ENCODE data around the gene B3GNT3. TPM values are rescaled to one million over a fixed set of nuclear protein-coding genes. Genes with fewer than 3 reads are reported as not detected.
A peak's percentile ranks its signal among the peaks of the same experiment; 100 is the strongest.

B3GNT3 gene
- total RNA-seq, 2 donors from 2014 or later: 108 to 132 TPM

DNA sequence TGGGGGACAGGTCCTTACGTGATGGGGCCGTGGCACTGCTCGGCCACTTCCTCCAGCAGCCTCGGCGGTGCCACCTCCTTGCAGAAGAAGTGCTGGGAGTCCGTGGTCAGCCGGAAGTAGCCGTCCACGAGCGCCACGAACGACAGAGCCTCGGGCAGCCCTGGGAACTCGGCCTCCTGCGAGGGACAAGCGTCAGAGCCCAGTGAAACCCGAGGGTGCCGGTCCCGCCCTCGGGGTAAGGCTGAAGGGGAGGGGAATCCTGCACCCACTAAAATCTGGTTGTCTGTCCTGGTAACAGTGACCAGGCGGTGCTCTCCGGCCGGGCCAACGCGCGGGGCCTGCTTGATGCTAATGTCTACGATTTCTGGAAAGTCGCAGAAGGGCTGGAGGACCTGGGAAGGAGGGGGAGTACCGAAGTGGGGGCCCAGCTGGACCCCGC is 46.5 kb downstream of the B3GNT3 start:
- Histone ChIP-seq H3K27ac (no peak overlapping the region), H3K4me3 (peak overlapping the region; percentile 0), H3K4me1 (no peaks in the 10 kb centered on the region), H3K36me3 (no peaks in the 10 kb centered on the region), H3K27me3 (no peaks in the 10 kb centered on the region), H3K9me3 (no peaks in the 10 kb centered on the region), H3K9ac (ENCODE audit: low read depth in 2 of 2, low read length in 2 of 2) (no peak overlapping the region)
- TF ChIP-seq, protein P1, sequence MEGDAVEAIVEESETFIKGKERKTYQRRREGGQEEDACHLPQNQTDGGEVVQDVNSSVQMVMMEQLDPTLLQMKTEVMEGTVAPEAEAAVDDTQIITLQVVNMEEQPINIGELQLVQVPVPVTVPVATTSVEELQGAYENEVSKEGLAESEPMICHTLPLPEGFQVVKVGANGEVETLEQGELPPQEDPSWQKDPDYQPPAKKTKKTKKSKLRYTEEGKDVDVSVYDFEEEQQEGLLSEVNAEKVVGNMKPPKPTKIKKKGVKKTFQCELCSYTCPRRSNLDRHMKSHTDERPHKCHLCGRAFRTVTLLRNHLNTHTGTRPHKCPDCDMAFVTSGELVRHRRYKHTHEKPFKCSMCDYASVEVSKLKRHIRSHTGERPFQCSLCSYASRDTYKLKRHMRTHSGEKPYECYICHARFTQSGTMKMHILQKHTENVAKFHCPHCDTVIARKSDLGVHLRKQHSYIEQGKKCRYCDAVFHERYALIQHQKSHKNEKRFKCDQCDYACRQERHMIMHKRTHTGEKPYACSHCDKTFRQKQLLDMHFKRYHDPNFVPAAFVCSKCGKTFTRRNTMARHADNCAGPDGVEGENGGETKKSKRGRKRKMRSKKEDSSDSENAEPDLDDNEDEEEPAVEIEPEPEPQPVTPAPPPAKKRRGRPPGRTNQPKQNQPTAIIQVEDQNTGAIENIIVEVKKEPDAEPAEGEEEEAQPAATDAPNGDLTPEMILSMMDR (IDR thresholded peaks at IDR 0.05): no peak
- intact Hi-C loops (cut with DNase I): no loop called here
- DNase-seq: no peak

DNA sequence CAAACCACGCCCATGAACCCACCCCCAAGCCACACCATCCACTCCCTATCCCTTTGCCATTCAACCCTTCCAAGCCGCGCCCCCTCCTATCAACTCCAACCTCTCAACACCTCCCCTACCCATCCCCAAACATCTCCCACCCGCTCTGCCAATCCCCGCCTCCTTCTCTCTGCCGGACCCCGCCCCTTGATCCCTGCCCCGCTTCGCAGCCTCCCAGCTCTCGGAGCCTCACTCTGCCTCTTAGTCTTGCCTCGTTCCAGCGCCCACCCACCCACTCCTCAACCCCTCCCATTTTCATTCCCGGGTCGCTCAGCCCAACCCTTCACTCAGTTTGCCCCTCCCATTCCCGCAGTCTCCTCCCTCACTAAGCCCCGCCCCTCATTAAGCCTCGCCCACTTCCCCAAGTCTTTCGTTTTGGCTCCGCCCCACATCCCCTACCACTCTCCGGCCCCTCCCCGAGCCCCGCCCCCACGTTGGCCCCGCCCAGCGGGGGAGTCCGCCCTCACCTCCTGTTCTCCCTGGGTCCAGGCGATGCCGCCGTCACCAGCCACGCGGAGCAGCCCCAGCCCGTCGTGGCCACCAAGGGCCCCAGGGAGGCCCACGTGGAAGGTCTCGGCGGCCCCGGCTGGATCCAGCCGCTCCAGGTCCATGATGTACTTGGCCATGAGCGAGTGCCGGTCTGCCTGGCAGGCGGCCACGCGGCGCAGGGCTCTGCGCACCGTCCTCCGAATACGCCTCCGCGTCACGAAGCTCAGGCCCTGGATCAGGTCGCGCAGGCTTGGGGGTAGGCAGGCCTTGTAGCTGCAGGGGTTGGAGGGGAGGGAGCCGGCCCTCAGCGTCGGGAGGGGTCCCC is 47.1 kb downstream of the B3GNT3 start:
- TF ChIP-seq, protein P1 (IDR thresholded peaks at IDR 0.05): no peak
- intact Hi-C loops (cut with DNase I): no loop called here
- Histone ChIP-seq H3K9ac (ENCODE audit: low read depth in 2 of 2, low read length in 2 of 2) (no peak overlapping the region), H3K4me3 (peak overlapping the region; percentile 15), H3K36me3 (no peaks in the 10 kb centered on the region), H3K4me1 (no peaks in the 10 kb centered on the region), H3K27ac (no peak overlapping the region), H3K9me3 (no peaks in the 10 kb centered on the region), H3K27me3 (no peaks in the 10 kb centered on the region)
- peak; percentile 91 for DNase-seq

DNA sequence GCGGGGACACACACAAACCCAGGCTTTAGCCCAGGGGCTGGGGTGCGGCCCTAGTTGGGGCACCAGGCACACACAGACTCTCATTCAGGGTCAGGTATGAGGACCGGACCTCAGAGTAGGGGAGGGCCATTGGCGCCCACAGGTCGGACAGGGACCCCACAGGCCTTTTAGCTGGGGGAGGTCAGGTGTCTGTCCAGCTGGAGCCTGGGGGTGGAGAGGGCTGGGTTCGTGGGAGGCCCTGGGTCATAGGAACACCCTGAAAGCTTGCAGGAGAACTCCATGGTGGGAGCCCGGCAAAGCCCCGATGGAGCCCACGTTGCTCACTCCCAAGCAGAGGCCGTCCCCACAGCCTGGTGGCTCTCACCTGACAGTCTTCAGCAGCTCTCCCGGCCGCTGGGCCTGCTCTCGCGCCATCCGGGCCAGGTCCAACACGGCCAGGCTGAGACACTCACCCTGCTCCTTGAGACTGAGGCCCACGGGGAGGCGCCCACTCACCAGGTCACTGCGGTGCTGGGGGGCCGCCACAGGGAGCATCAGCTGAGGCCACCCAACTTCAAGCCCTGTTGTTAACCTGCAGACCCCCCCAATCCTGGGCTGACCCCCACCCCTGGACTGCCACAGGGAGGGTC is 47.8 kb downstream of the B3GNT3 start:
- Histone ChIP-seq H3K27me3 (no peaks in the 10 kb centered on the region), H3K27ac (no peak overlapping the region), H3K9me3 (no peaks in the 10 kb centered on the region), H3K36me3 (no peaks in the 10 kb centered on the region), H3K4me1 (no peaks in the 10 kb centered on the region), H3K4me3 (peak overlapping the region; percentile 15), H3K9ac (ENCODE audit: low read depth in 2 of 2, low read length in 2 of 2) (no peak overlapping the region)
- TF ChIP-seq, protein P1 (IDR thresholded peaks at IDR 0.05): no peak
- no peak for DNase-seq
- intact Hi-C loops (cut with DNase I): no loop called here

DNA sequence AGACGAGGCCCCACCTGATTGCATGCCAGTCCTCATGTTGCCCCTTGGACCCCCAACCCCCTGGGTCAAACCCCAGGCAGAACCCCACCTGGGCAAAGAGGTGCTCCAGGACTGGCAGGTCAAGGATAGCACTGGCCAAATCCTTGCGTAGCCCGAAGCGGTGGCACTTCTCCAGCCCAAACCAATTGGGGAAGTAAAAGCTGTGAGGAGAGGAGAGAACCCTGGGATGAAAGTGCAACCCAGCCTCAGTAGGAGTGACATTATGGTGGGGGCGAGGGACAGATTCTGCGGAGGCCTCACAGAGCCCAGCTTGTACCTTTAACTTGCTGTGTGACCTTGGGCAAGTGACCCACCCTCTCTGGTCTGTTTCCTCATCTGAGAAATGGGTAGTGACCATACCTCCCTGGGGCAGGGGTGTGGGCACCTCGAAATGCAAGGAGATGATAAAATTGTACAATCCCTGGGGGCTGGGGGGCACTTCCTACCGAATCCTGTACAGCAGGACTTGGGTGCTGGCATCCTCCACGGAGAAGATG is 48.4 kb downstream of the B3GNT3 start:
- TF ChIP-seq, protein P1 (IDR thresholded peaks at IDR 0.05): no peak
- Histone ChIP-seq H3K4me1 (no peaks in the 10 kb centered on the region), H3K27ac (no peak overlapping the region), H3K27me3 (no peaks in the 10 kb centered on the region), H3K9me3 (no peaks in the 10 kb centered on the region), H3K4me3 (no peak overlapping the region), H3K36me3 (no peaks in the 10 kb centered on the region), H3K9ac (ENCODE audit: low read depth in 2 of 2, low read length in 2 of 2) (no peak overlapping the region)
- no peak for DNase-seq
- intact Hi-C loops (cut with DNase I): no loop called here

DNA sequence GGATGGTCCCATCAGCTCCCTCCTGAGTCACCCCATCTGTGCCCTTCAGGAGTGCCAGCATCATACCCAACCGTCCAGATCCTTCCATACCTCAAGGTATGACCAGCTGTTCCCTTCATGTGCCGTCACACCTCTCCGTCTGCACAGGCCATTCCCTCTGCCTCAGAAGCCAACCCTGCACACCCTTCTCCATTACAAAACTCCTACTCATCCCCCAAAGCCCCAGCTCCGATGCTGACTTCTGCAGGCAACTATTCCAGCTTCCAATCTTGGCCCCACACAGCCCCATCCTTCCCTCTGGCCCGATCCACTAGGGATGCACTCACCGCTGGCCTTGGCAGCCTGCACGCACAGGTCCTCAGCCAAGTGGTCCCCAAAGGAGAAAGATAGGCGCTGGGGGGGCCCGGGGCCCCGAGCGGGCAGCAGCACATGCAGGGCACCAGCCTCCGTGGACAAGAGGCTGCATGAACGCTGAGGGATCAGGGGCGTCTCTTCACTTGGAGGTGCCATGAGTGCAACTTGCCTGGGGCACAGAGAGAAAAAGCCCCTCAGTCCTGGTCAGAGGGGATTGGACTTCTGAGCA is 49.1 kb downstream of the B3GNT3 start:
- no peaks in the 10 kb centered on the region for H3K27me3 ChIP-seq
- intact Hi-C loops (cut with DNase I): no loop called here

More for the DNA sequence above, 49.1 kb downstream of the B3GNT3 start:
- H3K27ac ChIP-seq: no peak overlapping the region
- H3K9ac ChIP-seq (ENCODE audit: low read depth in 2 of 2, low read length in 2 of 2): no peak overlapping the region
- TF ChIP-seq, protein P1 (IDR thresholded peaks at IDR 0.05): no peak
- H3K4me1 ChIP-seq: no peaks in the 10 kb centered on the region
- DNase-seq: no peak
- no peak overlapping the region for H3K4me3 ChIP-seq
- no peaks in the 10 kb centered on the region for H3K9me3 ChIP-seq
- H3K36me3 ChIP-seq: no peaks in the 10 kb centered on the region
